GM23248 (cell line): ENCODE measurements around the gene PSMG2. TPM values are rescaled to one million over a fixed set of nuclear protein-coding genes. Genes with fewer than 3 reads are reported as not detected.

Source experiments
- DNase-seq: peaks from one replicate; pipeline ENCODE4 v3.0.0-alpha.2; 2015
- H2AFZ ChIP-seq: fragments of 200-600 bp; sonication (generic); 2 replicates; pipeline ENCODE4 v1.6.1; 2016; ENCODE audit warnings: antibody characterized with exemption
- H3F3A ChIP-seq: fragments of 200-600 bp; sonication (generic); 2 replicates; pipeline ENCODE4 v1.6.1; 2016; ENCODE audit warnings: mild to moderate bottlenecking, antibody characterized with exemption, mixed run types; ENCODE audit not compliant: insufficient read depth
- H3K27ac ChIP-seq: fragments of 200-600 bp; sonication (generic); 2 replicates; pipeline ENCODE4 v1.5.1; 2016; ENCODE audit warnings: mild to moderate bottlenecking
- H3K27me3 ChIP-seq: fragments of 200-600 bp; sonication (generic); replicated peaks from 2 replicates; pipeline ENCODE4 v1.6.1; 2016; ENCODE audit warnings: mild to moderate bottlenecking; ENCODE audit not compliant: insufficient read depth
- H3K36me3 ChIP-seq: fragments of 200-600 bp; sonication (generic); 2 replicates; pipeline ENCODE4 v1.6.1; 2016; ENCODE audit warnings: low read depth, mild to moderate bottlenecking
- H3K4me1 ChIP-seq: fragments of 200-600 bp; sonication (generic); 2 replicates; pipeline ENCODE4 v1.6.1; 2016; ENCODE audit warnings: mild to moderate bottlenecking; ENCODE audit not compliant: insufficient read depth
- H3K4me2 ChIP-seq: fragments of 200-600 bp; sonication (generic); one replicate; pipeline ENCODE4 v1.6.1; 2016; ENCODE audit warnings: mild to moderate bottlenecking; ENCODE audit not compliant: unreplicated experiment
- H3K4me3 ChIP-seq: fragments of 200-600 bp; sonication (generic); 2 replicates; pipeline ENCODE4 v1.5.1; 2016; ENCODE audit warnings: mild to moderate bottlenecking
- H3K79me2 ChIP-seq: fragments of 200-600 bp; sonication (generic); 2 replicates; pipeline ENCODE4 v1.6.1; 2016; ENCODE audit warnings: mild to moderate bottlenecking; ENCODE audit not compliant: insufficient read depth
- H3K9ac ChIP-seq: fragments of 200-600 bp; sonication (generic); 2 replicates; pipeline ENCODE4 v1.6.1; 2016; ENCODE audit warnings: mild to moderate bottlenecking
- H3K9me2 ChIP-seq: fragments of 200-600 bp; sonication (generic); 2 replicates; pipeline ENCODE4 v1.6.1; 2016; ENCODE audit warnings: mixed run types, mild to moderate bottlenecking, moderate library complexity; ENCODE audit not compliant: insufficient read depth
- H3K9me3 ChIP-seq: fragments of 200-600 bp; sonication (generic); one replicate; pipeline ENCODE4 v1.6.1; 2017; ENCODE audit warnings: low read depth
- H4K20me1 ChIP-seq: fragments of 200-600 bp; sonication (generic); 2 replicates; pipeline ENCODE4 v1.6.0; 2016; ENCODE audit not compliant: insufficient read depth
- EZH2 ChIP-seq: fragments of 200-600 bp; sonication (generic); IDR thresholded peaks from 2 replicates; pipeline ENCODE4 v1.6.1; 2018; ENCODE audit warnings: antibody characterized with exemption, mild to moderate bottlenecking; ENCODE audit not compliant: insufficient read depth, poor library complexity, severe bottlenecking
- EZH2phosphoT487 ChIP-seq: fragments of 200-600 bp; sonication (generic); IDR thresholded peaks from 2 replicates; pipeline ENCODE4 v1.6.1; 2018; ENCODE audit warnings: antibody characterized with exemption, moderate library complexity, mild to moderate bottlenecking, low read depth; ENCODE audit not compliant: insufficient read depth
- WGBS, 2 experiments: methylation state at CpG; one replicate each; pipeline ENCODE4 v1.1.6; 2015 to 2017; ENCODE audit warnings: low lambda C conversion rate in 2 of 2, low coverage in 1 of 2; ENCODE audit errors: missing lambda C conversion rate in 2 of 2; 5-methylcytosine and 5-hydroxymethylcytosine counted together
- in situ Hi-C: fragments of 300-500 bp; cut with MboI; formaldehyde crosslinking; loops from 2 replicates; pipeline ENCODE4 v1.15.0; 2020
- polyA plus RNA-seq: library from polyadenylated mRNA; unstranded; fragments of >200 nt; fragmentation: Nextera tagmentation; extraction: Ambion mirVana; gene quantifications from 2 replicates; pipeline ENCODE4 v1.2.1, GENCODE V29; 2016
- total RNA-seq: library from RNA; depleted of rRNA; stranded (reverse); fragments of >200 nt; shearing (Covaris generic); gene quantifications from 2 replicates; pipeline ENCODE4 v1.2.3, GENCODE V29; 2014

The PSMG2 gene
- total and polyA plus RNA-seq, 2 experiments from 2014 or later: 63.4 to 125 TPM

- peaks cover 19% of the 10 kb centered on the region for H3K36me3 ChIP-seq
- H3K27me3 ChIP-seq: no peaks in the 10 kb centered on the region
- no peaks in the 10 kb centered on the region for H3K79me2 ChIP-seq
- H3K9ac ChIP-seq: no peak overlapping the region
- H3K4me1 ChIP-seq: no peaks in the 10 kb centered on the region
- in situ Hi-C loops: loop anchor here (25.0 kb wide), 2 partner anchors 436 to 911 kb away; no protein-coding TSS in a partner anchor
- H3F3A ChIP-seq: peaks cover 32% of the 10 kb centered on the region
- TF ChIP-seq EZH2 (no peak), EZH2phosphoT487 (no peak)
- H3K27ac ChIP-seq: no peak overlapping the region
- WGBS, 2 experiments: 50 to 57% methylated on average over 4 of the region's 4 CpGs
- H3K4me2 ChIP-seq: no peak overlapping the region
- no peak overlapping the region for H2AFZ ChIP-seq
- no peak overlapping the region for H3K4me3 ChIP-seq
- no peaks in the 10 kb centered on the region for H3K9me2 ChIP-seq
- no peaks in the 10 kb centered on the region for H4K20me1 ChIP-seq
- no peak for DNase-seq
- H3K9me3 ChIP-seq: peaks cover 3% of the 10 kb centered on the region
Measured at GRCh38 chr18:12726331-12726730, 23.5 kb downstream of the PSMG2 start.

GRCh38 chr18:12726774-12727550, 24.1 kb downstream of the PSMG2 start:
- Histone ChIP-seq H3K79me2 (no peaks in the 10 kb centered on the region), H3K4me3 (no peak overlapping the region), H3K4me2 (no peak overlapping the region), H2AFZ (no peak overlapping the region), H3K27ac (no peak overlapping the region), H4K20me1 (no peaks in the 10 kb centered on the region), H3K9me3 (peaks cover 3% of the 10 kb centered on the region), H3K27me3 (no peaks in the 10 kb centered on the region), H3K36me3 (peaks cover 17% of the 10 kb centered on the region; the same call in 1 of the 2 replicates), H3K9ac (no peak overlapping the region), H3K4me1 (no peaks in the 10 kb centered on the region), H3F3A (peaks cover 32% of the 10 kb centered on the region), H3K9me2 (no peaks in the 10 kb centered on the region)
- WGBS, 2 experiments: 61 to 68% methylated on average over 14 of the region's 14 CpGs
- in situ Hi-C loops: loop anchor here (25.0 kb wide), 2 partner anchors 435 to 910 kb away; no protein-coding TSS in a partner anchor
- TF ChIP-seq EZH2 (no peak), EZH2phosphoT487 (no peak)
- DNase-seq: peak; percentile 70

GRCh38 chr18:12737243-12737902, 34.5 kb downstream of the PSMG2 start:
- no peaks in the 10 kb centered on the region for H3K9me3 ChIP-seq
- H3K4me3 ChIP-seq: no peak overlapping the region
- WGBS, 2 experiments: 95 to 96% methylated on average over 19 of the region's 19 CpGs
- H3K9me2 ChIP-seq: no peaks in the 10 kb centered on the region
- H3K27me3 ChIP-seq: no peaks in the 10 kb centered on the region
- no peak overlapping the region for H3K4me2 ChIP-seq
- no peak for DNase-seq
- peaks cover 29% of the 10 kb centered on the region for H3F3A ChIP-seq
- no peaks in the 10 kb centered on the region for H3K36me3 ChIP-seq
- no peak overlapping the region for H3K27ac ChIP-seq
- TF ChIP-seq EZH2 (no peak), EZH2phosphoT487 (no peak)
- peaks cover 13% of the 10 kb centered on the region for H3K4me1 ChIP-seq
- in situ Hi-C loops: loop anchor here (25.0 kb wide), 2 partner anchors 425 to 900 kb away; no protein-coding TSS in a partner anchor
- H2AFZ ChIP-seq: no peak overlapping the region
- H4K20me1 ChIP-seq: no peaks in the 10 kb centered on the region
- H3K9ac ChIP-seq: no peak overlapping the region
- no peaks in the 10 kb centered on the region for H3K79me2 ChIP-seq

GRCh38 chr18:12741351-12741750, 38.5 kb downstream of the PSMG2 start:
- Histone ChIP-seq H3K27ac (peak overlapping the region; percentile 71), H3F3A (peaks cover 48% of the 10 kb centered on the region), H3K9me2 (no peaks in the 10 kb centered on the region), H3K36me3 (no peaks in the 10 kb centered on the region), H2AFZ (peak overlapping the region; percentile 46; the same call in 1 of the 2 replicates), H3K9ac (no peak overlapping the region), H3K4me3 (no peak overlapping the region), H3K4me2 (peak overlapping the region; percentile 40), H3K79me2 (no peaks in the 10 kb centered on the region), H3K4me1 (peaks cover 37% of the 10 kb centered on the region), H3K9me3 (no peaks in the 10 kb centered on the region), H4K20me1 (no peaks in the 10 kb centered on the region), H3K27me3 (no peaks in the 10 kb centered on the region)
- in situ Hi-C loops: loop anchor here (25.0 kb wide), 2 partner anchors 421 to 896 kb away; no protein-coding TSS in a partner anchor
- 7 to 13% methylated on average over 6 of the region's 6 CpGs for WGBS, 2 experiments
- TF ChIP-seq EZH2 (no peak), EZH2phosphoT487 (0 out of 2 replicates have a peak, but pooled peaks have one; percentile 26)
- peak; percentile 92 for DNase-seq
